Colonic mucosa (tissue), 4 donors: Measurements from ENCODE around the gene POLE2. TPM values are rescaled to one million over a fixed set of nuclear protein-coding genes. Genes with fewer than 3 reads are reported as not detected.
"Not testable (repeated sequence)": the region's sequence is repeated elsewhere in the genome, so short reads cannot be mapped to it uniquely, and the experiment has no call there.

Experiments
- DNase-seq: peaks from one replicate; pipeline ENCODE4 v3.0.0-alpha.2; 2020
- H3K27ac ChIP-seq: fragments of 200-600 bp; one replicate; pipeline ENCODE4 v1.8.0; 2021
- H3K27me3 ChIP-seq: fragments of 200-600 bp; one replicate; pipeline ENCODE4 v1.8.0; 2021
- H3K36me3 ChIP-seq: fragments of 200-600 bp; one replicate; pipeline ENCODE4 v1.8.0; 2021
- H3K4me1 ChIP-seq: fragments of 200-600 bp; one replicate; pipeline ENCODE4 v1.8.0; 2021; ENCODE audit warnings: mild to moderate bottlenecking
- H3K4me3 ChIP-seq: fragments of 200-600 bp; one replicate; pipeline ENCODE4 v1.8.0; 2021
- H3K9ac ChIP-seq, 2 donors: one replicate each; pipeline ENCODE4 v1.7.0; 2013; ENCODE audit warnings: control low read depth in 2 of 2, low read depth in 2 of 2, low read length in 2 of 2
- H3K9me3 ChIP-seq: fragments of 200-600 bp; one replicate; pipeline ENCODE4 v1.8.0; 2021
- CTCF ChIP-seq: fragments of 200-600 bp; IDR thresholded peaks from one replicate; pipeline ENCODE4 v1.8.0; 2022; ENCODE audit warnings: antibody characterized with exemption, mild to moderate bottlenecking
- intact Hi-C: fragments of 100-400 bp; cut with DNase I; formaldehyde crosslinking; loops from one replicate; pipeline ENCODE4 v1.14.1; 2022
- total RNA-seq, 2 donors: library from RNA; stranded (reverse); fragmentation: NEBNext Ultra II Directional in 1 of 2; extraction: Animal tissue kit (Norgen Biotek cat#: 25700) in 1 of 2; gene quantifications; one replicate each; pipeline ENCODE4 v1.2.1, GENCODE V29; 2021
- donor health status: healthy.
- donor health status: DM: no; HTN: no; CAD: no.
- donor health status: DM: no; HTN: no; CAD: no.

POLE2 gene
- total RNA-seq, 2 donors from 2014 or later = 2.5 to 15.9 TPM

GRCh38 chr14:49677643-49678042 is 10.4 kb downstream of the POLE2 start:
- Histone ChIP-seq H3K9me3 (no peaks in the 10 kb centered on the region), H3K4me3 (no peak overlapping the region), H3K27me3 (no peaks in the 10 kb centered on the region), H3K9ac (no peak overlapping the region), H3K36me3 (no peaks in the 10 kb centered on the region), H3K27ac (no peak overlapping the region), H3K4me1 (no peaks in the 10 kb centered on the region)
- no peak for TF ChIP-seq CTCF
- no peak for DNase-seq
- intact Hi-C loops = no loop called here

GRCh38 chr14:49673586-49673985 is 14.4 kb downstream of the POLE2 start:
- no peak overlapping the region for H3K4me3 ChIP-seq
- H3K27ac ChIP-seq = no peak overlapping the region
- intact Hi-C loops = no loop called here
- DNase-seq = no peak
- H3K36me3 ChIP-seq = no peaks in the 10 kb centered on the region
- no peak for TF ChIP-seq CTCF
- H3K27me3 ChIP-seq = no peaks in the 10 kb centered on the region
- no peaks in the 10 kb centered on the region for H3K9me3 ChIP-seq
- H3K9ac ChIP-seq = no peak overlapping the region
- no peaks in the 10 kb centered on the region for H3K4me1 ChIP-seq

GRCh38 chr14:49670475-49670874 is 17.5 kb downstream of the POLE2 start:
- Histone ChIP-seq H3K27ac (no peak overlapping the region), H3K27me3 (no peaks in the 10 kb centered on the region), H3K36me3 (no peaks in the 10 kb centered on the region), H3K9ac (no peak overlapping the region), H3K9me3 (no peaks in the 10 kb centered on the region), H3K4me1 (no peaks in the 10 kb centered on the region), H3K4me3 (no peak overlapping the region)
- no peak for DNase-seq
- intact Hi-C loops = no loop called here
- TF ChIP-seq CTCF = no peak

GRCh38 chr14:49659526-49660455 is 28.2 kb downstream of the POLE2 start:
- Histone ChIP-seq H3K4me1 (no peaks in the 10 kb centered on the region), H3K36me3 (no peaks in the 10 kb centered on the region), H3K27me3 (no peaks in the 10 kb centered on the region), H3K9me3 (no peaks in the 10 kb centered on the region), H3K27ac (no peak overlapping the region), H3K4me3 (no peak overlapping the region), H3K9ac (no peak overlapping the region)
- intact Hi-C loops = no loop called here
- DNase-seq = no peak
- no peak for TF ChIP-seq CTCF

- H3K4me1 ChIP-seq, H3K4me3 ChIP-seq, intact Hi-C loops, H3K36me3 ChIP-seq, DNase-seq, H3K9ac ChIP-seq, H3K9me3 ChIP-seq, H3K27ac ChIP-seq, H3K27me3 ChIP-seq: not testable (repeated sequence)
Measured at GRCh38 chr14:49657500-49657899, 30.5 kb downstream of the POLE2 start.

GRCh38 chr14:49654511-49654910 is 33.5 kb downstream of the POLE2 start:
- H3K27me3 ChIP-seq = no peaks in the 10 kb centered on the region
- intact Hi-C loops = no loop called here
- no peak overlapping the region for H3K9ac ChIP-seq
- no peak for TF ChIP-seq CTCF
- H3K4me1 ChIP-seq = no peaks in the 10 kb centered on the region
- H3K27ac ChIP-seq = no peak overlapping the region
- H3K36me3 ChIP-seq = no peaks in the 10 kb centered on the region
- DNase-seq = no peak
- no peak overlapping the region for H3K4me3 ChIP-seq
- no peaks in the 10 kb centered on the region for H3K9me3 ChIP-seq
